ENCODE results near the gene PLET1. TPM values are rescaled to one million over a fixed set of nuclear protein-coding genes. Genes with fewer than 3 reads are reported as not detected.
A peak's percentile ranks its signal among the peaks of the same experiment; 100 is the strongest.

Gene PLET1
- total and polyA plus RNA-seq, 2 experiments from 2014 or later: not detected

- H3K27ac ChIP-seq: no peak overlapping the region
- H3K27me3 ChIP-seq: peaks cover 7% of the 10 kb centered on the region
- H3K9me3 ChIP-seq (ENCODE audit: low read depth): no peaks in the 10 kb centered on the region
- no peak overlapping the region for H3K4me3 ChIP-seq
- no peaks in the 10 kb centered on the region for H3K36me3 ChIP-seq
- H3K4me1 ChIP-seq (ENCODE audit: low read depth): peaks cover 1% of the 10 kb centered on the region
- TF ChIP-seq, protein P1, sequence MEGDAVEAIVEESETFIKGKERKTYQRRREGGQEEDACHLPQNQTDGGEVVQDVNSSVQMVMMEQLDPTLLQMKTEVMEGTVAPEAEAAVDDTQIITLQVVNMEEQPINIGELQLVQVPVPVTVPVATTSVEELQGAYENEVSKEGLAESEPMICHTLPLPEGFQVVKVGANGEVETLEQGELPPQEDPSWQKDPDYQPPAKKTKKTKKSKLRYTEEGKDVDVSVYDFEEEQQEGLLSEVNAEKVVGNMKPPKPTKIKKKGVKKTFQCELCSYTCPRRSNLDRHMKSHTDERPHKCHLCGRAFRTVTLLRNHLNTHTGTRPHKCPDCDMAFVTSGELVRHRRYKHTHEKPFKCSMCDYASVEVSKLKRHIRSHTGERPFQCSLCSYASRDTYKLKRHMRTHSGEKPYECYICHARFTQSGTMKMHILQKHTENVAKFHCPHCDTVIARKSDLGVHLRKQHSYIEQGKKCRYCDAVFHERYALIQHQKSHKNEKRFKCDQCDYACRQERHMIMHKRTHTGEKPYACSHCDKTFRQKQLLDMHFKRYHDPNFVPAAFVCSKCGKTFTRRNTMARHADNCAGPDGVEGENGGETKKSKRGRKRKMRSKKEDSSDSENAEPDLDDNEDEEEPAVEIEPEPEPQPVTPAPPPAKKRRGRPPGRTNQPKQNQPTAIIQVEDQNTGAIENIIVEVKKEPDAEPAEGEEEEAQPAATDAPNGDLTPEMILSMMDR (IDR thresholded peaks at IDR 0.05; ENCODE audit: low read depth, low read length): no peak
- peak in 1 of 2 donors; percentile 70 for DNase-seq (ENCODE audit: low read depth in 1 of 2, low spot score in 1 of 2)
These were observed 25.2 kb upstream of the PLET1 start for GRCh38 chr11:112285841-112286311.

DNA sequence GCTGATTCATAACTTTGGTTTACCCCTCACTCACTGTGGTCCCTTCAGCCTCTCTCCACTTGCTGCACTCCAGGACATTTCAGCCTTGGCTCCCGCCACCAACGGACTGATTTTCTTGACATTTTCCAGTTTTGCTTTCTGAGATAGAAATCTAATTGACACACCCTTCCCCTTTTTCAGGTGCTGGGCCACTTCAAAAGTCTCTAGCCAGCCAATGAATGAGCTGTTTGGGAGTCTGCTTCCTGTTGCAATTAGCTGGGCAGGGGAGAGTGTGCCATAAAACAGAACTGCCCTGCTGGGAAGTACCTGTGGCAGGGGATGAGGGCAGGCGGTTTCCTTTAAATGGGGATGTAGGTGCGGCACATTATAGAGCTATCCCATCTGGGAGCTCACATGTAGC is 21.1 kb upstream of the PLET1 start:
- H3K27me3 ChIP-seq: peaks cover 3% of the 10 kb centered on the region
- TF ChIP-seq, protein P1 (IDR thresholded peaks at IDR 0.05; ENCODE audit: low read depth, low read length): no peak
- H3K4me3 ChIP-seq: no peak overlapping the region
- peaks cover 7% of the 10 kb centered on the region for H3K4me1 ChIP-seq (ENCODE audit: low read depth)
- no peak overlapping the region for H3K27ac ChIP-seq
- no peaks in the 10 kb centered on the region for H3K9me3 ChIP-seq (ENCODE audit: low read depth)
- H3K36me3 ChIP-seq: no peaks in the 10 kb centered on the region
- no peak for DNase-seq (ENCODE audit: low read depth in 1 of 2, low spot score in 1 of 2)

DNA sequence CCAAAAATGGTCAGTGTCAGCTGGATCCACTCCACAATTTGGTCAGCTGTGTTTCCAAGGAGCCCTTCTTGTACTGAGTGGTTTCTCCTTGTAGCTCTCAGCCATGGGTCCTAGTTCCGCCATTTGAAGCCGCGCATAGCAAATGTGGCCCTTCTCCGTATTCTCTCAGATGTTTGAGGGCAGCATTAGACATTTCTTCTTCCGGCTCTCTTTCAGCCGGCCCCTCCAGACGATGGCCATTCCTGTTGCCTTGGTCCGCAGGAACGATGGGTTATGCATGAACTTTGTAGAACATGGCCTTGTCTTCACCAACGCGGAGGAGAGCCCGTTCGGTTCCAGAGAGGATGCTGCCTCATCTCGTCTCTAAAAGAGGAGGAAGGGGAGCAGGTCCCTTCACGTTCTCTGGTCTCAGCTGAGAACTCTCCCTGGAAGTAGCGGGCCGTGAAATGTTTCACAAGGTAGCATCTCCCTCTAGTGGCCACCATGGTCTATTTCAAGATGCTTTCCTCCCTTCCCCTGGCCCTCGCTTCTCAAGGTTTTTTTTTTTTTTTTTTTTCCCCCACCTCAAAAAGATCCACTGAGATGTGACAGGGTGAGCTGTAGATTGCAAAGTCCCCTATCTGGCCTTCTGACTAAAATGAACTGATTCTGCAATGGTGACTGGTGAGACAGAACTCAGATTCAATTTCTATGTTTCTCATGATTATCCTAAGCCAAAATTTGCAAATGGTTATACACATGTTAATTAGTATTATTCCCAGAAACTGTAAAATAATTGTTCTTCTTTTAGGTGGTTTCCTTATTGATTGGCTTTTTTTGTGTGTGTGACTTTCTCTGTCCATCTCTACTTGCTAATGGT is 19.8 kb upstream of the PLET1 start:
- Histone ChIP-seq H3K4me3 (peak overlapping the region; percentile 19), H3K27me3 (peaks cover 3% of the 10 kb centered on the region), H3K9me3 (ENCODE audit: low read depth) (no peaks in the 10 kb centered on the region), H3K4me1 (ENCODE audit: low read depth) (peaks cover 7% of the 10 kb centered on the region), H3K36me3 (no peaks in the 10 kb centered on the region), H3K27ac (no peak overlapping the region)
- DNase-seq (ENCODE audit: low read depth in 1 of 2, low spot score in 1 of 2): peak; percentile 89 to 90
- TF ChIP-seq, protein P1 (IDR thresholded peaks at IDR 0.05; ENCODE audit: low read depth, low read length): peak; percentile 73

DNA sequence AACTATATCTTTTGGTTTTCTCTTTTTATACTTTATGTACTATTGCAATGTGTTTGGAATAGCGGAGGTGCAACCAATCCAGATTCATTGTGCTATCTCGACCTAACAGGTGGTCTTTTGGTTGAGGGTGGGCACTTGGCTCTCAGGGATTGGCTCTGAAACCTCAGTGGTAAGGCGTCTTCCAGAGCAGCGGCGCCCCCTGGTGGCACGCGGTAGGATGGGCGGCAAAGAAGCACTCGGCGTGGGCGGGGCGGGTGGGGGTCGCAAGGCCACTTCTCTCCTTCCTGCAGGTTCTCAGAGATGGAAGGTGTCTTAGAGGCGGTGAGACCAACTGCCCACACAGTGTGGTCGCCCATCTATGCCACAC is 19.2 kb upstream of the PLET1 start:
- Histone ChIP-seq H3K27ac (no peak overlapping the region), H3K27me3 (peaks cover 3% of the 10 kb centered on the region), H3K9me3 (ENCODE audit: low read depth) (no peaks in the 10 kb centered on the region), H3K36me3 (no peaks in the 10 kb centered on the region), H3K4me1 (ENCODE audit: low read depth) (peaks cover 7% of the 10 kb centered on the region), H3K4me3 (peak overlapping the region; percentile 19)
- peak; percentile 67 to 77 for DNase-seq (ENCODE audit: low read depth in 1 of 2, low spot score in 1 of 2)
- TF ChIP-seq, protein P1 (IDR thresholded peaks at IDR 0.05; ENCODE audit: low read depth, low read length): peak; percentile 68

DNA sequence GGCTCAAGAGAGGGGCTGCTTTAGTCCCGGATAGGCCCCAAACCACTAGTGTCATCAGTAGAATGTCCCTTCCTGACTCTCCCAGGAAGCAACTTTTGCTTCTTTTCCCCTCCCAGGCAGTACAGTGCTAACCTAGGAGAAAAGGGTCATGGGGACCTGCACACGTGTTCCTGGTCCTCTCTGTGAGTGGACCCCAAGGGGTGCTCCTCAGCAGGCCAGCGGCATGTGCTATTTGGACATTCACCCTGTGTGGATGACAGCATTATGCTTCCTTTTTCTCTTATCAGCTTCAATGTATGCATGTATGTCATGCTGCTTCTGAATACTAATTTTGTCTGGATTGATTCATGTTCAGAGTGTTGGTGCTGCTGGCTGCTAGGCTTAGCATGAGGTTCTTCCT is 18.1 kb upstream of the PLET1 start:
- Histone ChIP-seq H3K9me3 (ENCODE audit: low read depth) (no peaks in the 10 kb centered on the region), H3K27ac (no peak overlapping the region), H3K36me3 (no peaks in the 10 kb centered on the region), H3K27me3 (peaks cover 3% of the 10 kb centered on the region), H3K4me3 (no peak overlapping the region), H3K4me1 (ENCODE audit: low read depth) (peaks cover 7% of the 10 kb centered on the region)
- DNase-seq (ENCODE audit: low read depth in 1 of 2, low spot score in 1 of 2): no peak
- TF ChIP-seq, protein P1 (IDR thresholded peaks at IDR 0.05; ENCODE audit: low read depth, low read length): no peak

Measured in cardiac muscle cell (in vitro differentiated cells and primary cell).